Glomerular visceral epithelial cell (primary cell): Measurements from ENCODE around the gene MSRB2.

Experiments used
- DNase-seq: peaks from one replicate; pipeline ENCODE4 v3.0.0-alpha.2; 2016; ENCODE audit errors: extremely low spot score

The MSRB2 gene

DNA sequence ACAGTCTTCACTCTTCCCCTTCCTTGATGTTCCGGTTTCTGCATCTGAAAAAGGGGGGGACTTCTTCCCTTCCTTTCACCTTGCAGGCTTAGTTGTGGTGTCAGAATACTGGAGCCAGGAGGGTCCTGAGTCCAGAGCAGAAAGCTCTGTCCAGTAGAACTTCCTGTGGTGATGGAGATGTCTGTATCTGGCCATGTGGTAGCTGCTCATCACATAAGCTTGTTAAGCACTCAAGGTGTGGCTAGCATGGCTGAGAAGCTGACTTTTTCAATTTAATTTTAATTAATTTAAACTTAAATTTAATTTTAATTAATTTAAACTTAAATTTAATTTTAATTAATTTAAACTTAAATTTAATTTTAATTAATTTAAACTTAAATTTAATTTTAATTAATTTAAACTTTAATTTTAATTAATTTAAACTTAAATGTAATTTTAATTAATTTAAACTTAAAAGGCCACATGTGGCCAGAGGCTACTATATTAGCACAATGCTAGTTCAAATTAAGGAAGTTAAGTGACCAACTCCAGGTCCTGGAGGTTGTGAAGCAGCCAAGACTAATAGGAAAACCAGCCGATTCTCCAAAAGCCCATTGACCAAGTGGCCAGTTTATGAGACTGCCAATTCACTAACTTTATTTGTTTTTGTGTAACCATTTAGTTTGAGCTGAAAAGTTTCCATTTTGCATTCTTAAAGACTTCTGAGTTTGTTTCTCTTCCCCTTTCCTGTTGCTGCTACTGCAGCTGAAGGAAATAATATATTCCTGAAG, 16.3 kb downstream of the MSRB2 start:
- no peak for DNase-seq

DNA sequence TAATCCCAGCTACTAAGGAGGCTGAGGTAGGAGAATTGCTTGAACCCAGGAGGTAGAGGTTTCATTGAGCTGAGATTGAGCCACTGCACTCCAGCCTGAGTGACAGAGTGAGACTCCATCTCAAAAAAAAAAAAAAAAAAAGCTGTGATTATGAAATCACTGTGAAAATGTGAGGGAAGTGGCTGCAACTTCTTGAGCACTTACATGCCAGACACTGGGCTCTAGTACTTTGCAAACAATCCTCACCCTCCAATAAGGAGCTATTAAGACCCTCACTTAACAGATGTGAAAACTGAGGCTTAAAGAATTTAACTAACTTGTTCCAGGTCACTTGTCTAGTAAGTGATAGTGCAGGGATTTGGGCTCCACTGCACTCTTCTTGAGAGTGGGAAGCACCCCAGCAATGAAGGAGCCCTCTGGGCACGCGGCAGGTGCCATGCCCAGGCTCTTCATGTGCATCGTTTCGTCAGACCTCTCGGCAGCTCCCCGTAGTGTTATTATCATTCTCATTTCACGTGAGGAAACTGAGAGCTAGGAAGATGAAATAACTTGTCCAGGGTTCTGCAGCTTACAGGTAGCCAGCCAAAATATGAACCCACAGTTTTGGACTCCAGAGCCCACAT, 19.0 kb downstream of the MSRB2 start:
- no peak for DNase-seq

- no peak for DNase-seq
Measured at GRCh38 chr10:23116486-23117205, 21.3 kb downstream of the MSRB2 start.

DNA sequence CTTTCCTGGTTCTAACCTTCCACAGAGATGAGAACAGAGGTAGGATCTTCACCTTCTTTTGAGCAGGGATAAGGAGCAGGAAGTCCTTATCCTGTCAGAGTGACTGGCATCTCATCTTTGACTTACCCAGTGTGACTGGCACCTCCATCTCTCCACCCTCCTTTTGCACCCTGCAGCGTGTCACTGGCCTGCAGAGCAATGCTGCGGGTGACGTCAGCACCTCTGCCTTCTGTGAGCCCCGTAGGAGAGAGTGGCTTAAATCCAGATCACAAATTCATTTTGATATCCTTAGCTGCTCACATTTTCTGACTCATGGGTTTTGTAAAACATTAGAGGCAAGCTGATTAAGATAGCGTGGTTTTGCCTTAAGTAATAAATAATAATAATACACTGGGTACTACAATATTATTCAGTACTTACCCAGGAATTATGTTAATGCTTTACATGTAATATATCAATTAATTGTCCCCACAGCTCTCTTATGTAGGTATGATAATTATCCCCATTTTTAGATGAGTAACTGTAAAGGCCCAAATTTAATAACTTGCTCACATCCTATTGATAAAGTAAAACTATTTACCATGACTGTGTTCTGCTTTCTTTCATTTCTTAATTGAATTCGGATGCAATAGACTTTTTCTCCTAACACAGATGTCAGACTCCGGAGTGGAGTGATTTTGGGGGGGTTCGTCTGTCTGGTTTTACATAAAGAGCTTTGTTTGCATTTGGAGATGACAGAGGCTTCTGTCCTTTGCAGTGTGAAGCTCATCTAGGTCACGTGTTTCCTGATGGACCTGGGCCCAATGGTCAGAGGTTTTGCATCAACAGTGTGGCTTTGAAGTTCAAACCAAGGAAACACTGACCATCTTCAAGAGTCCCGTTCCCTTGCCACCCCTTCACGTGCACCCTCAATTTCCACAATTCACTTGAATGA, 24.9 kb downstream of the MSRB2 start:
- DNase-seq = no peak

DNA sequence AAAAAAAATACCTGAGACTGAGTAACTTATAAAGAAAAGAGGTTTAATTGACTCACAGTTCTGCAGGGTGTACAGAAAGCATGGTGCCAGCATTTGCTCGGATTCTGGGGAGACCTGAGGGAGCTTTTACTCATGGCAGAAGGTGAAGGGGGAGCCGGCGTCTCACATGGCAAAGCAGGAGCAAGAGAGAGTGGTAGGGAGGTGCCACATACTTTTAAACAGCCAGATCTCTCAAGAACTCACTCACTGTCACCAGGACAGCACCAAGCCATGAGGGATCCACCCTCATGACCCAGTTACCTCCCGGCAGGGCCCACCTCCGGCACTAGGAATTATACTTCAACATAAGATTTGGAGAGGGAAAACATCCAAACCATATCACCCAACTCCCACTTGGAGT, 25.8 kb downstream of the MSRB2 start:
- DNase-seq = no peak

- no peak for DNase-seq
Measured at GRCh38 chr10:23136462-23136861, 41.1 kb downstream of the MSRB2 start.

- DNase-seq = no peak
Measured at GRCh38 chr10:23139677-23140076, 44.3 kb downstream of the MSRB2 start.

DNA sequence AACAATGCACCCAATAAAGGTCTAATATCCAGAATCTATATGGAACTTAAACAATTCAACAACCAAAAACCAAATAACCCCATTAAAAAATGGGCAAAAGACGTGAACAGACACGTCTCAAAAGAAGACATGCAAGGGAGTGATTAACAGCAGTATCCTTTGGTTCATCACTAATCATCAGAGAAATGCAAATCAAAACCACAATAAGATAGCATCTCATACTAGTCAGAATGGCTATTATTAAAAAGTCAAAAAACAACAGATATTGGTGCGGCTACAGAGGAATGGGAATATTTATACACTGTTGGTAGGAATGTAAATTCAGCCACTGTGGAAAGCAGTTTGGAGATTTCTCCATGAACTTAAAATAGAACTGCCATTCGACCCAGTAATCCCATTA, 46.6 kb downstream of the MSRB2 start:
- DNase-seq = no peak

- no peak for DNase-seq
Measured at GRCh38 chr10:23146258-23146657, 50.9 kb downstream of the MSRB2 start.

- DNase-seq = no peak
Measured at GRCh38 chr10:23147035-23147434, 51.7 kb downstream of the MSRB2 start.

- no peak for DNase-seq
Measured at GRCh38 chr10:23148214-23148613, 52.8 kb downstream of the MSRB2 start.

DNA sequence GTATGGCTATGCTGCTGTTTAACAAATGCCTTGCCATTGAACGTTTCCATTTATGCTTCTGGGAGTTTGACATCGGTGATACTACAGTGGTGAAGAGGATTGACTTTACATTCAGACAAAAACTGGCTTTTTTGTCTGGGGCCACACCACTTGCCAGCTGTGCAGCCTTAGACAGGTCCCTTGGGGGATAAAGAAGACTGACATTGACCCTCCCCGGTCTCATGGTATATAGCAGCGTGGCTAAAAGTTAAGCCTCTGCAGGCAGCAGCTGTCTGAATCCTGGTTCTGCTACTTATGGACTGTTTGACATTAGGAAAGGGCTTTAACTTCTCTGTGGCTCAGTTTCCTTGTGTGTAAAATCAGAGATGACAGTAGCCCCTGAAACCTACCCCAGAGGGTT, 54.7 kb downstream of the MSRB2 start:
- DNase-seq = no peak

- no peak for DNase-seq
Measured at GRCh38 chr10:23150610-23151009, 55.2 kb downstream of the MSRB2 start.

DNA sequence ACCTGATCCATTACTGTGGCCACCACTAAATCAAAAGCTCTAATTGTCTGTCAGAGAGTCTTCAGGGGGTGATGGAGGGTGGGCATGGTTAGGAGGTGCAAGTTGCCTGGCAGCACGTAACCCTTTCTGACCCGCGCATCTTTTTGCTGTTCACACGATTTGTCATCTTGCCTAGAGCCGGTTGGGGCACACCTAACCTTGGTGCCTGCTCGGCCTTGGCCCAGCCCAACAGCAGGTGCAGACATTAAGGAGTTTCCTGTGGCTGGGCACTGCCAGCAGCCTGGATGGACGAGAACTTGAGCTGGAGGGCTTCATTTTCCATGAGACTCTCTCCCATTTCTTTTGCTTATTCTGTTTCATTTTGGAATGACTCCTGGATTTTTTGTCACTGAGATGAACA, 55.7 kb downstream of the MSRB2 start:
- DNase-seq = no peak

- DNase-seq = no peak
Measured at GRCh38 chr10:23155169-23155568, 59.8 kb downstream of the MSRB2 start.

GRCh38 chr10:23156447-23157150, 61.2 kb downstream of the MSRB2 start:
- no peak for DNase-seq

- no peak for DNase-seq
Measured at GRCh38 chr10:23157239-23157681, 61.9 kb downstream of the MSRB2 start.

GRCh38 chr10:23157691-23158369, 62.5 kb downstream of the MSRB2 start:
- peak; percentile 31 for DNase-seq

DNA sequence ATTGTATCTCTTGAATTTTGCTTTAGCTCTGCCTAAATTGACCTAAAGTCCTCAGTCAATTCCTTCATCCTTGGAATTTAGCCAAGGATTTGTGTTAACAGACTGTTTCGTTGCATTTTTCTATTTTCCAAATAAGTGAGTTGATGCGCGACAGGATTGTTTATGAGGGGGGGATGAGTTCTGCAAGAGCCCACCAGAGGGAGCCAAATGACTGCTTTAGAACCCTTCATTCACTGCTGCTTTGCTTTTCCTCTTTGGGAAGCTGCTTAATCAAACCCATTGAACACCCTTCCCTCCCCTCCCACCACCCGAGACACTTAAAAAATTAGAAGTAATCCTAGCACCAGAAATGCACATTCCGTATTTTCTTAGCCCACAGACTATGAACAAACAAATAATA, 63.0 kb downstream of the MSRB2 start:
- peak; percentile 56 for DNase-seq

GRCh38 chr10:23171232-23171876, 76.0 kb downstream of the MSRB2 start:
- DNase-seq = peak; percentile 17
